ENCODE measurements around the gene HOXD12.

The HOXD12 gene

DNA sequence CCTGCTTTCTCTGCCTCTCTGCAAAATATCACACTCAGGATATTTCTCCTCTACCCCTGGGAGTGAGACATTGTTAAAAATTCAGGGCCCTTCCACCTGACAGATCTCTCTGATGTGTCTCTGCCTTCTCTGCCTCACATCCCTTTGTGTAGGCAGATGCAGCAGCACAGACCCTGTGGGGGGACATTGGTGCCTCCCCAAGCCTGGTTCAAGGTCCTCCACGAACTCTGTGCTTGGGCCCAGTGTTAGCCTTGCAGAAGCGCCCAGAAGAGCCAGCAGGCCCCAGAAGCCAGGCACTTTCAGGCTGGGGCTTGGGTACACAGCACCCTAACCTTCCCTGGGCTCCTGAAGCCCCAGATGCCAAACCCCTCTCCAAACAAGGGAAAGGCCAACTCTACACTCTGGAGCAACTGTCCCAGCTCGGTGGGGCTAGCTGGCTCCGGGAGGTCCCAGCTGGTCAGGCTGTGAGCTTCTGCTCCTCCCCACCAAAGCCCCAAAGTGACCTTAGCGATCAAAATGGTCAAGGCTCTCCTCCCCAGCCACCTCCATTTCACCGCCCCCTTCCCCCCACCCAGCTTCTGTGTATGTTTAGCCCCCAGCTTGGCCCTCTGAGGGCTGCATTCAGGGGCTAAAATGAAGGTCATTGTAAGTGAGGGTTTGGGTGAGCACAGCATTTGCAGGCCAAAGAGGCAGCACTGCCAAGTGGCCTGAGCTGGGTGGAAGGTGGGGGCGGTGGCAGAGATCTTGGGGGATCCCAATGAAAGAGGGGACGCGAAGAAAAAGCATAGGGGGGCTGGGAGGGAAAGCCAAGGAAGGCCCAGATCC, 25.6 kb downstream of the HOXD12 start:
- Histone ChIP-seq H3K4me1 (ENCODE audit: insufficient read depth, insufficient read length) (peaks cover 10% of the 10 kb centered on the region), H3K9me3 (ENCODE audit: insufficient read depth, low read length) (no peaks in the 10 kb centered on the region), H3K36me3 (ENCODE audit: insufficient read depth, insufficient read length, low read length) (no peaks in the 10 kb centered on the region), H3K4me3 (ENCODE audit: insufficient read length, low read depth) (no peak overlapping the region), H3K27me3 (ENCODE audit: insufficient read depth, insufficient read length) (peaks cover 99% of the 10 kb centered on the region), H3K9ac (ENCODE audit: insufficient read length, low read depth) (no peak overlapping the region)
- TF ChIP-seq YY1 (IDR thresholded peaks at IDR 0.05; ENCODE audit: insufficient read depth, insufficient read length) (no peak), SUZ12 (IDR thresholded peaks at IDR 0.05; ENCODE audit: extremely low read depth, insufficient read depth, insufficient read length) (no peak), ZNF274 (IDR thresholded peaks at IDR 0.05; ENCODE audit: low read depth, low read length) (no peak)
- DNase-seq (ENCODE audit: low read depth, low spot score) = no peak

DNA sequence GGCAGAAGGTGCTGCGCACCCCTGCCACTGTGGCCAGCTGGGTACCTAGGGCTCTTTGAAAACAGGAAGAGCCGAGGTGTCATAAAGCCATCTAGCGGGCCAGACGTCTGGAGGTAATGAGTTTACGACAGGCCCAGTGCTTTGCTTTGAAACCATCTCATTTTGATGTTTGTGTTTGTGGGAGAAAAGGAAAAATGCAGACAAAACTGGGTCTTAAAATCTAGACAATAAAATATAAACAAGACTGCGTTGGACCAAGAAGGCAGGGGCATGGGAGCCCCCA, 26.1 kb downstream of the HOXD12 start:
- Histone ChIP-seq H3K27me3 (ENCODE audit: insufficient read depth, insufficient read length) (peaks cover 99% of the 10 kb centered on the region), H3K36me3 (ENCODE audit: insufficient read depth, insufficient read length, low read length) (no peaks in the 10 kb centered on the region), H3K4me1 (ENCODE audit: insufficient read depth, insufficient read length) (peaks cover 11% of the 10 kb centered on the region), H3K9ac (ENCODE audit: insufficient read length, low read depth) (no peak overlapping the region), H3K9me3 (ENCODE audit: insufficient read depth, low read length) (no peaks in the 10 kb centered on the region), H3K4me3 (ENCODE audit: insufficient read length, low read depth) (no peak overlapping the region)
- no peak for DNase-seq (ENCODE audit: low read depth, low spot score)
- TF ChIP-seq ZNF274 (IDR thresholded peaks at IDR 0.05; ENCODE audit: low read depth, low read length) (no peak), SUZ12 (IDR thresholded peaks at IDR 0.05; ENCODE audit: extremely low read depth, insufficient read depth, insufficient read length) (no peak), YY1 (IDR thresholded peaks at IDR 0.05; ENCODE audit: insufficient read depth, insufficient read length) (no peak)

DNA sequence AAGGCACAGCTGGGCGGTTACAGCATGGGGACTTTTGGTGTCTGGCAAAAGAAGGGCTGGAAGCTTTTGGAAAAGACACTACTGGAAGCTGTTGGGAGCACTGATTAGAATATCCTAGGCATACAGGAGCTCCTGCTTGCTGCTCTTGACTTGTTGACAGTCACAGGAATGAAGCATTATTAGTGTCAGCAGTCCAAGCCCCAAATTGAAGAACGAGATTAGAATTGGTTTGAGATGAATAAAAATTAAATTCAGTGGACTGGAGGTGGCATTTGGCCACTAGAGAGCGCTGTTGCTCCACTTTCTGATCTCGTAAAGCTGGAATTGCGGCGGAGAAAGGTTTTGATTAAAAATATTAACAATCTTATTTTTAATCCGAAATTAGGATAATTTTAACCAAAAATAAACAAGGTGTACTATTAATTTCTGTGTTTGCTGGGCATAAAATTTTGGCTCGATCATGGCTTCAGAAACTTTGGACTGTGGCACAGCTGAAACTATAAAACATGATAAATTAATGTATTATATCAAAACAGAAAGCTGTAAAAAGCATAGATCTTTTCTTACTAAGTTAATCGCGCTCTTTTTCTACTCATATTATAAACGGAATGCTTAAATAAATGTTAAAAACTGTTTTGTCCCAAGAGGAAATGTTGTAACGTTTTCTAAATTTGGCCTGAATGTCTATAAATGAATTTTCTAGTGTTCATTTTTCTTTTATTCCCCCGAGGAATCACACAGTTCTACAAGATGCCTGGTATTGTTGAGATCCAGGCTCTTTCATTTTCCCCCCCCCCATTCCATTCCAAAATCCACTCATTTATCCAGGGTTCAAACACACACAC, 27.6 kb downstream of the HOXD12 start:
- H3K9me3 ChIP-seq (ENCODE audit: insufficient read depth, low read length) = no peaks in the 10 kb centered on the region
- DNase-seq (ENCODE audit: low read depth, low spot score) = no peak
- no peak overlapping the region for H3K4me3 ChIP-seq (ENCODE audit: insufficient read length, low read depth)
- TF ChIP-seq ZNF274 (IDR thresholded peaks at IDR 0.05; ENCODE audit: low read depth, low read length) (no peak), SUZ12 (IDR thresholded peaks at IDR 0.05; ENCODE audit: extremely low read depth, insufficient read depth, insufficient read length) (no peak), YY1 (IDR thresholded peaks at IDR 0.05; ENCODE audit: insufficient read depth, insufficient read length) (no peak)
- H3K9ac ChIP-seq (ENCODE audit: insufficient read length, low read depth) = no peak overlapping the region
- no peaks in the 10 kb centered on the region for H3K36me3 ChIP-seq (ENCODE audit: insufficient read depth, insufficient read length, low read length)
- H3K4me1 ChIP-seq (ENCODE audit: insufficient read depth, insufficient read length) = peaks cover 9% of the 10 kb centered on the region
- H3K27me3 ChIP-seq (ENCODE audit: insufficient read depth, insufficient read length) = peaks cover 99% of the 10 kb centered on the region

- H3K4me3 ChIP-seq (ENCODE audit: insufficient read length, low read depth) = no peak overlapping the region
- peaks cover 99% of the 10 kb centered on the region for H3K27me3 ChIP-seq (ENCODE audit: insufficient read depth, insufficient read length)
- H3K4me1 ChIP-seq (ENCODE audit: insufficient read depth, insufficient read length) = peaks cover 9% of the 10 kb centered on the region
- H3K9ac ChIP-seq (ENCODE audit: insufficient read length, low read depth) = no peak overlapping the region
- TF ChIP-seq SUZ12 (IDR thresholded peaks at IDR 0.05; ENCODE audit: extremely low read depth, insufficient read depth, insufficient read length) = no peak
- TF ChIP-seq ZNF274 (IDR thresholded peaks at IDR 0.05; ENCODE audit: low read depth, low read length) = no peak
- TF ChIP-seq YY1 (IDR thresholded peaks at IDR 0.05; ENCODE audit: insufficient read depth, insufficient read length) = no peak
- no peaks in the 10 kb centered on the region for H3K9me3 ChIP-seq (ENCODE audit: insufficient read depth, low read length)
- no peak for DNase-seq (ENCODE audit: low read depth, low spot score)
- H3K36me3 ChIP-seq (ENCODE audit: insufficient read depth, insufficient read length, low read length) = no peaks in the 10 kb centered on the region
Observed at GRCh38 chr2:176127774-176128072, 28.1 kb downstream of the HOXD12 start.

- TF ChIP-seq ZNF274 (IDR thresholded peaks at IDR 0.05; ENCODE audit: low read depth, low read length) = no peak
- peak; percentile 57 for TF ChIP-seq SUZ12 (IDR thresholded peaks at IDR 0.05; ENCODE audit: extremely low read depth, insufficient read depth, insufficient read length)
- peak overlapping the region; percentile 32 for H3K4me3 ChIP-seq (ENCODE audit: insufficient read length, low read depth)
- DNase-seq (ENCODE audit: low read depth, low spot score) = no peak
- peaks cover 99% of the 10 kb centered on the region for H3K27me3 ChIP-seq (ENCODE audit: insufficient read depth, insufficient read length)
- no peaks in the 10 kb centered on the region for H3K9me3 ChIP-seq (ENCODE audit: insufficient read depth, low read length)
- no peak overlapping the region for H3K9ac ChIP-seq (ENCODE audit: insufficient read length, low read depth)
- peaks cover 9% of the 10 kb centered on the region for H3K4me1 ChIP-seq (ENCODE audit: insufficient read depth, insufficient read length)
- H3K36me3 ChIP-seq (ENCODE audit: insufficient read depth, insufficient read length, low read length) = no peaks in the 10 kb centered on the region
Observed at GRCh38 chr2:176128172-176128981, 28.8 kb downstream of the HOXD12 start.

GRCh38 chr2:176128982-176129796, 29.6 kb downstream of the HOXD12 start, which contains the start of gene HOXD8:
TSS of gene HOXD8 (plus strand) at chr2:176129705. CDS start at chr2:176130367, 662 bp downstream.
- Histone ChIP-seq H3K9me3 (ENCODE audit: insufficient read depth, low read length) (no peaks in the 10 kb centered on the region), H3K27me3 (ENCODE audit: insufficient read depth, insufficient read length) (peaks cover 99% of the 10 kb centered on the region), H3K4me3 (ENCODE audit: insufficient read length, low read depth) (peak within 1 kb of the TSS; percentile 39), H3K36me3 (ENCODE audit: insufficient read depth, insufficient read length, low read length) (no peaks in the 10 kb centered on the region), H3K4me1 (ENCODE audit: insufficient read depth, insufficient read length) (peaks cover 9% of the 10 kb centered on the region), H3K9ac (ENCODE audit: insufficient read length, low read depth) (peak within 1 kb of the TSS; percentile 56)
- no peak for TF ChIP-seq ZNF274 (IDR thresholded peaks at IDR 0.05; ENCODE audit: low read depth, low read length)
- TF ChIP-seq SUZ12 (IDR thresholded peaks at IDR 0.05; ENCODE audit: extremely low read depth, insufficient read depth, insufficient read length) = no peak
- TF ChIP-seq YY1 (IDR thresholded peaks at IDR 0.05; ENCODE audit: insufficient read depth, insufficient read length) = no peak
- DNase-seq (ENCODE audit: low read depth, low spot score) = no peak

Data from NT2/D1 (cell line).